WTC11 (cell line): ENCODE data around the gene C10orf120. TPM values are rescaled to one million over a fixed set of nuclear protein-coding genes. Genes with fewer than 3 reads are reported as not detected.

Experiments
- ATAC-seq: fragments of 200-7000 bp; cut with Tn5 transposase; 2 replicates; pipeline ENCODE4 v1.10.0; 2021; ENCODE audit warnings: mild to moderate bottlenecking, moderate library complexity
- CTCF ChIA-PET: fragments of 300-600 bp; sonication (Branson Sonifier 250); formaldehyde crosslinking; loops from one replicate; lab custom pipeline; 2021; ENCODE audit warnings: antibody characterized with exemption; lab: Charles Lee
- POLR2A ChIA-PET: fragments of 350-600 bp; sonication (Branson Sonifier 250); formaldehyde crosslinking; loops from one replicate; lab custom pipeline; 2021; ENCODE audit warnings: antibody characterized with exemption; lab: Charles Lee
- DNase-seq: peaks from one replicate; pipeline ENCODE4 v3.0.0; 2021; ENCODE audit warnings: low spot score
- H3K27ac Mint-ChIP-seq: 2 replicates; pipeline ENCODE4 v1.8.0; 2021; ENCODE audit warnings: mixed read lengths
- H3K27me3 Mint-ChIP-seq: 2 replicates; pipeline ENCODE4 v1.8.0; 2021; ENCODE audit warnings: low read depth, mild to moderate bottlenecking, moderate library complexity, mixed read lengths
- H3K36me3 Mint-ChIP-seq: 2 replicates; pipeline ENCODE4 v1.8.0; 2021; ENCODE audit warnings: mixed read lengths
- H3K4me1 Mint-ChIP-seq: 2 replicates; pipeline ENCODE4 v1.8.0; 2022; ENCODE audit warnings: mixed read lengths
- H3K4me3 Mint-ChIP-seq: 2 replicates; pipeline ENCODE4 v1.8.0; 2021; ENCODE audit warnings: mild to moderate bottlenecking, moderate library complexity, mixed read lengths
- H3K9me3 Mint-ChIP-seq: 2 replicates; pipeline ENCODE4 v1.8.0; 2021; ENCODE audit warnings: mixed read lengths
- ATF2 ChIP-seq: sonication (generic); formaldehyde crosslinking; IDR thresholded peaks from 2 replicates; pipeline ENCODE4 v1.8.1; 2022; ENCODE audit warnings: low read depth, missing genetic modification reagents, borderline replicate concordance
- ATF6 ChIP-seq: sonication (generic); formaldehyde crosslinking; IDR thresholded peaks from 2 replicates; pipeline ENCODE4 v1.8.1; 2023; ENCODE audit warnings: mild to moderate bottlenecking, missing genetic modification reagents
- CREB1 ChIP-seq: sonication (generic); formaldehyde crosslinking; IDR thresholded peaks from 2 replicates; pipeline ENCODE4 v1.8.0; 2023; ENCODE audit warnings: mild to moderate bottlenecking, missing genetic modification reagents
- E2F5 ChIP-seq: sonication (generic); formaldehyde crosslinking; IDR thresholded peaks from 2 replicates; pipeline ENCODE4 v1.8.1; 2022; ENCODE audit warnings: mild to moderate bottlenecking, moderate library complexity, missing genetic modification reagents
- ERG ChIP-seq: fragments of 250-450 bp; sonication (Bioruptor Pico); IDR thresholded peaks from 2 replicates; pipeline ENCODE4 v1.8.0; 2021; ENCODE audit warnings: mild to moderate bottlenecking
- FOXK1 ChIP-seq: sonication (generic); formaldehyde crosslinking; IDR thresholded peaks from 2 replicates; pipeline ENCODE4 v1.8.0; 2022; ENCODE audit warnings: mild to moderate bottlenecking, moderate library complexity, missing genetic modification reagents
- IRF2 ChIP-seq: sonication (generic); formaldehyde crosslinking; IDR thresholded peaks from 2 replicates; pipeline ENCODE4 v1.8.0; 2022; ENCODE audit warnings: low read depth, missing genetic modification reagents, borderline replicate concordance
- JUN ChIP-seq: sonication (generic); formaldehyde crosslinking; IDR thresholded peaks from 2 replicates; pipeline ENCODE4 v1.8.0; 2023; ENCODE audit warnings: mild to moderate bottlenecking, missing genetic modification reagents
- NR2C2 ChIP-seq: sonication (generic); formaldehyde crosslinking; IDR thresholded peaks from 2 replicates; pipeline ENCODE4 v1.8.0; 2022; ENCODE audit warnings: mild to moderate bottlenecking, missing genetic modification reagents
- NR3C1 ChIP-seq: sonication (generic); formaldehyde crosslinking; conservative IDR thresholded peaks from 2 replicates; pipeline ENCODE4 v1.8.1; 2023; ENCODE audit warnings: low read depth, mild to moderate bottlenecking, missing genetic modification reagents
- RORB ChIP-seq: fragments of 250-450 bp; sonication (Bioruptor Pico); IDR thresholded peaks from 2 replicates; pipeline ENCODE4 v1.9.0; 2021; ENCODE audit warnings: mild to moderate bottlenecking
- SMAD4 ChIP-seq: sonication (generic); formaldehyde crosslinking; IDR thresholded peaks from 2 replicates; pipeline ENCODE4 v1.8.0; 2022; ENCODE audit warnings: mild to moderate bottlenecking, missing genetic modification reagents
- TCF7 ChIP-seq: sonication (generic); formaldehyde crosslinking; IDR thresholded peaks from 2 replicates; pipeline ENCODE4 v1.8.0; 2022; ENCODE audit warnings: mild to moderate bottlenecking, low read depth, missing genetic modification reagents, moderate library complexity
- USF2 ChIP-seq: sonication (generic); formaldehyde crosslinking; IDR thresholded peaks from 2 replicates; pipeline ENCODE4 v1.8.1; 2023; ENCODE audit warnings: mild to moderate bottlenecking, missing genetic modification reagents, moderate library complexity
- ZNF232 ChIP-seq: sonication (generic); formaldehyde crosslinking; IDR thresholded peaks from 2 replicates; pipeline ENCODE4 v1.8.0; 2022; ENCODE audit warnings: mild to moderate bottlenecking, missing genetic modification reagents
- ZNF263 ChIP-seq: sonication (generic); formaldehyde crosslinking; IDR thresholded peaks from 2 replicates; pipeline ENCODE4 v1.8.1; 2022; ENCODE audit warnings: low read depth, mild to moderate bottlenecking, moderate library complexity, missing genetic modification reagents
- ZNF281 ChIP-seq: sonication (generic); formaldehyde crosslinking; IDR thresholded peaks from 2 replicates; pipeline ENCODE4 v1.8.0; 2023; ENCODE audit warnings: mild to moderate bottlenecking, missing genetic modification reagents
- ZNF317 ChIP-seq: sonication (generic); formaldehyde crosslinking; IDR thresholded peaks from 2 replicates; pipeline ENCODE4 v1.8.1; 2023; ENCODE audit warnings: low read depth, mild to moderate bottlenecking, moderate library complexity, missing genetic modification reagents, borderline replicate concordance
- ZNF396 ChIP-seq: fragments of 250-450 bp; sonication (Bioruptor Pico); IDR thresholded peaks from 2 replicates; pipeline ENCODE4 v1.8.0; 2021; ENCODE audit warnings: mild to moderate bottlenecking, moderate library complexity, borderline replicate concordance
- ZNF425 ChIP-seq: fragments of 250-450 bp; sonication (Bioruptor Pico); conservative IDR thresholded peaks from 2 replicates; pipeline ENCODE4 v1.9.0; 2021; ENCODE audit warnings: mild to moderate bottlenecking
- total RNA-seq: library from RNA; stranded (reverse); gene quantifications from 3 replicates; pipeline ENCODE4 v1.2.3, GENCODE V29; 2021

The C10orf120 gene
- total RNA-seq, 1 experiment from 2014 or later, result not detected

GRCh38 chr10:122663516-122664130 lies 36.0 kb downstream of the C10orf120 start:
- Mint-ChIP-seq H3K27me3 (no peaks in the 10 kb centered on the region), H3K36me3 (no peaks in the 10 kb centered on the region), H3K4me1 (peaks cover 8% of the 10 kb centered on the region), H3K9me3 (no peaks in the 10 kb centered on the region), H3K27ac (no peak overlapping the region), H3K4me3 (no peak overlapping the region)
- TF ChIP-seq FOXK1, result no peak
- TF ChIP-seq JUN (CRISPR knock-in tag), result no peak
- no peak for TF ChIP-seq ZNF281 (CRISPR knock-in tag)
- no peak for TF ChIP-seq ZNF232 (CRISPR knock-in tag)
- TF ChIP-seq ZNF317 (CRISPR knock-in tag), result no peak
- ATAC-seq (no peak), DNase-seq (no peak)
- ChIA-PET POLR2A (no interaction called here), CTCF (interaction anchor here (1.2 to 2.4 kb wide), 2 partner anchors 15 to 35 kb away, joined by 3 to 11 read pairs; no protein-coding TSS in a partner anchor)

- CTCF ChIA-PET, result no interaction called here
- Mint-ChIP-seq H3K36me3 (no peaks in the 10 kb centered on the region), H3K27me3 (no peaks in the 10 kb centered on the region), H3K4me3 (no peak overlapping the region), H3K27ac (no peak overlapping the region), H3K9me3 (no peaks in the 10 kb centered on the region), H3K4me1 (peaks cover 3% of the 10 kb centered on the region; the same call in 1 of the 2 replicates)
- TF ChIP-seq ERG (no peak), NR2C2 (CRISPR knock-in tag) (no peak), ZNF263 (CRISPR knock-in tag) (no peak), TCF7 (CRISPR knock-in tag) (no peak), JUN (CRISPR knock-in tag) (no peak), USF2 (CRISPR knock-in tag) (no peak), IRF2 (CRISPR knock-in tag) (no peak), SMAD4 (CRISPR knock-in tag) (no peak)
- POLR2A ChIA-PET, result no interaction called here
- DNase-seq, result no peak
- ATAC-seq, result no peak
These were observed 37.4 kb downstream of the C10orf120 start for GRCh38 chr10:122662231-122662630.

- H3K27me3 Mint-ChIP-seq, result no peaks in the 10 kb centered on the region
- no peaks in the 10 kb centered on the region for H3K9me3 Mint-ChIP-seq
- H3K36me3 Mint-ChIP-seq, result no peaks in the 10 kb centered on the region
- no peak overlapping the region for H3K4me3 Mint-ChIP-seq
- ChIA-PET POLR2A (no interaction called here), CTCF (no interaction called here)
- no peak for ATAC-seq
- H3K4me1 Mint-ChIP-seq, result no peaks in the 10 kb centered on the region; the same call in 1 of the 2 replicates
- no peak for DNase-seq
- H3K27ac Mint-ChIP-seq, result no peak overlapping the region
- TF ChIP-seq RORB (no peak), CREB1 (CRISPR knock-in tag) (no peak), ZNF396 (CRISPR knock-in tag) (no peak), E2F5 (CRISPR knock-in tag) (no peak), ATF2 (CRISPR knock-in tag) (no peak), ATF6 (CRISPR knock-in tag) (no peak), ZNF425 (CRISPR knock-in tag) (no peak), NR3C1 (no peak)
These were observed 39.0 kb downstream of the C10orf120 start for GRCh38 chr10:122660696-122661095.
